LoVo (cell line): ENCODE measurements around the gene RGPD3.
"Not testable (repeated sequence)": the region's sequence is repeated elsewhere in the genome, so short reads cannot be mapped to it uniquely, and the experiment has no call there.

Source experiments
- DNase-seq: peaks from one replicate; pipeline ENCODE4 v3.0.0-alpha.2; 2016; ENCODE audit warnings: low spot score

RGPD3 gene

DNA sequence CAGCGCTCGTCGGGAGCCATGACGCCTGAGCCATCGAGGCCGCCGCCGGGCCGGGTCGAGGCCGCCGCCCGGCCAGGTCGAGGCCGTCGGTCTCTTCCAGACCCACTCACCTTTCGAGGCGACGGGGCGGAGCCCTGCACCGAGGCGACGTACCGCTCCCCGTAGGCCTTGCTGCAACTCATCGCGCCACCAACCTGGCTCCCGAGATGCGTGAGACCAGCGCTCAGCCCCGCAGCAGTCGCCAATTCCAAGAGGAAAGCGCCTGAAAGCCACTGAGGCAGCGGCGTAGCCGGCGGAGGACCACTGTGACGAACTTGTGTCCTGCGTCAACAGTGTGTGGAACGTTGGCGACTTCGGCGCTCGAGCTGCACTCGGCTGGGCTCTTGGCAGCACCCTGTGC is at the start of gene RGPD3:
Gene RGPD3 (minus strand): TSS at position 307 of the 400 bp plus-strand sequence. CDS start 125 bp downstream, at position 182.
- DNase-seq = not testable (repeated sequence)

DNA sequence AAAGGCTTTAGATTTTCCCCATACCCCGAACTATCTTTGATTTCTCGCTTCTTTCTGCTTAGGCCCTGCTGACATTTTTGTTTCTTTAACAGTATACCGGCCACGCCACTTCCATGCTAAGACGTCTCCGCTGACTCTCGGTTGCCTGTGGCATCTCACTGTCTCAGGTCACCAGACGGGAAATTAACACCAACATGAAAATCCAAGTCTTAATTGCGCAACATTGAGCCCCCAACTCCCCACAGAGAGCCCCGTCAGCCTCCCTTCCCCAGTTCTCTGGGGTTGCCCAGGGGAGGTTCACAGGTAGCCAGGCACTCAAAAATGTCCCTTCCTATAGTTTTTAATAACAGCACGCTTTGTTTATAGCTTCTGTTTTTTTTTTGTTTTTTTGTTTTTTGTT is 49.1 kb upstream of the RGPD3 start:
- DNase-seq = no peak

DNA sequence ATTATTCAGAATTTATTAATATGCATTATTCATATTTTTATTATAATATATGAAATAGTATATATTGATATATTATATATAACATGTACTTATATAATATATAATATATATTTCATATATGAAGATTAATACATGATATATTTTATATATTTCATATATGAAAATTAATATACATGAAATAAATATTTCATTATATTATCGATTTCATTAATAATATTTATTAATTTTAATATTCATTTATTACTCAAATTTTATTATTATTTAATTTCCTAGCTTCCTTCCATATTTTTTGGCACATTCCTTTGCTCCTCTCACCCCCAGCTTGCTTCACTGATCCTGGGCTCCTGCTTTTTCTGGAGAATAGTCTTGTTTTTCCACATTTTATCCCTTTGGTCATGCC is 48.7 kb upstream of the RGPD3 start:
- DNase-seq = no peak

DNA sequence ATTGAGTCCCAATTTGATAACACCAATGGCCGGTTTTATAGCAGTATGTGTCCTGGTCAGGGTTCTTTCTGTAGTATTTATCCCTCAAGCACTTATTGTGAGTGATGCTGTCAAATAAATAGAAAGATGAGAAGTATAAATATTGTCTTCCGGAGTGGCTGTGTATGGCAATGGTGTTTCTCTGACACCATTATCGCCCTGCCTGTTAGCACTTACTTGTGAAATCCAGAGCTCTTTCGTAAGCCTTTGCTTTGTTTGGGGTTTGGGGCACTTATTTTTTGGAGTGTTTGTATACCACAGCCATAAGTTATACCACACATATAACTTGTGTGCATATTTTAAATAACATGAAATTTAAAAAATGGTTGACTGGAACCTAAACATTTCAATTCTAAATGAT is 48.2 kb upstream of the RGPD3 start:
- no peak for DNase-seq

DNA sequence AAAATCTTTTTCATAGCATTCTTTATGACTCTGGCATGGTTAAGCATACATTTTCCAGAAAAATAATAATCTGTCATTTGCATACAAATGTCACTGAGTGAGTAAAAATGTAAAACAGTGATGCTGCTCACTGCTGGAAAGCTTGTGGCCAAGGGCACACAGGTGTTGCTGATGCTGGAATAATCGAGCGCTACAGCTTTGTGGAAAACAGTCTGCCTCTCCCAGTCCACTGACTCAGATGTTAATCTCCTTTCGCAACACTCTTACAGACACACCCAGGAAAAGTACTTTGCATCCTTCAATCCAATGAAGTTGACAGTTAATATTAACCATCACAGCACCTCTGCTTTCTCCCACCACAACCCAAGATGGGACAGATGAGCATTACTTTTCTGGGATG is 46.6 kb upstream of the RGPD3 start:
- DNase-seq = peak; percentile 48

DNA sequence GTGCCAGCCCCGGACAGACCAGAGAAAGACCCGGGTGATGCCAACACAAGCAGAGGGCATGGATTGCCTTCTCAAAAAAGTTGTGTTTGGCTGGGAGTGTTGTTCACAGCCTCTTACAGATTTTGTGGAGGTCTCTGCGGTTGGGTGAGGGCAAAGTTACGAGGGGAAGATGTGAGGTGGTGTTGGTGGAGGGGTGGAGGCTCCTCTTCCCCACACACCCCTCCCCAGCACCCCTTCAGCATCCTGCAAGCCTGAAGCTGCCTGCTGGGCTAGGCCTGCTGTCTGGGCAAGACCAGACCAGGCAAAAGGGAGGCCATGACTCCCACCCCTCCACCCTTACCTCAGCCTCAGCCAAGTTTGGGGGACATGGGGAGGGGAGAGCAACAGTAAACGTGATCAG is 45.2 kb upstream of the RGPD3 start:
- DNase-seq = not testable (repeated sequence)

DNA sequence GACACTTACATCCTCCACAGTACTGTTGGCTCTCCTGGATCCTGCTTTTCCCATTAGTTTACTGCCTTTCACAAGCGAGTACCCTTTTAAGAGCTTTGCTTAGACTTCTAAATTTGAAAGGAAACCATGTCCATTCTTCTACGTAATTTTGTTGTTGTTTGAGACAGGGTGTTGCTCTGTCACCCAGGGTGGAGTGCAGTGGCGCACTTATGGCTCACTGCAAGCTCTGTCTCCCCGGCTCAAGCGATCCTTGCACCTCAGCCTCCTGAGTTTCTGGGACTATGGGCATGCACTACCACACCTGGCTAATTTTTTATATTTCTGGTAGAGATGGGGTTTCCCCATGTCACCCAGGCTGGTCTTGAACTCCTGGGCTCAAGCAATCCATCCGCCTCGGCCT is 43.7 kb upstream of the RGPD3 start:
- not testable (repeated sequence) for DNase-seq

DNA sequence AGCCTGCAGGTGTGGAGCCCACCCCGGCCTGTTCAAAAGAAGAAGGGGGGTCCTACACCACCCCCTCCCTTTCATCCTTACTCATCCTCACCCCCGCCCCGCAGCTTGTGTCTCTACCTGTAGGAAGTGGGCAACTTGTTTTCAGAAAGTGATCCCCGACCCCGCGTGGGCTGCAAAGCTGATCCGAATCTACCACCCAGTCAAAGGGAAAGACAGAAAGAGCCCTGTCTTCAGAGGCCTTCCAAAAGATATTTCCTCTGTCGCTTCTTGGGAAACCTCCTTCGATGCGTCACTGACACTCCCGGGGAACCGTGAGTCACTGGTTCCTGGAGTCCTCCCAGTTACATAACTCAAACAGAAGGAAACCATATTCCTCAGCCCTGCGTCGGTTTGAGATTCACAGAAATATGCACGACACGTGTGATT is 43.3 kb upstream of the RGPD3 start:
- peak; percentile 68 for DNase-seq

DNA sequence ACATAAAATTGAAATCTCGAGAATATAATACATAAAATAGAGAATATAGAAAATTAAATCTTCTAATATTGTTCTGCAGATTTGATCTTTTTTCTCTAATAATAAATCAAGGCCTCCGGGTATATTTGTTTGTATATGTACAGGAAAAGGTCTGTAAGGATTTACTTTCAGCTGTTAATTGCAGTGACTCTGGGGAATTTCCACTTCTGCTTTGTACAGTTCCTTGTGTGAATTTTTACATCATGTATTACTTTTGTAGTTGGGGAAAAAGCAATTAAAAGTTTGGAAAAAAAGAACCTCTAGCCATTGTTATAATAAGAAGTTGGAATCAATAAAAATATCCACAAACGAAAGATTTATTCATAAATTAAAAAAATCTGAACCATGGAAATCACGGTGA is 42.6 kb upstream of the RGPD3 start:
- DNase-seq = not testable (repeated sequence)

DNA sequence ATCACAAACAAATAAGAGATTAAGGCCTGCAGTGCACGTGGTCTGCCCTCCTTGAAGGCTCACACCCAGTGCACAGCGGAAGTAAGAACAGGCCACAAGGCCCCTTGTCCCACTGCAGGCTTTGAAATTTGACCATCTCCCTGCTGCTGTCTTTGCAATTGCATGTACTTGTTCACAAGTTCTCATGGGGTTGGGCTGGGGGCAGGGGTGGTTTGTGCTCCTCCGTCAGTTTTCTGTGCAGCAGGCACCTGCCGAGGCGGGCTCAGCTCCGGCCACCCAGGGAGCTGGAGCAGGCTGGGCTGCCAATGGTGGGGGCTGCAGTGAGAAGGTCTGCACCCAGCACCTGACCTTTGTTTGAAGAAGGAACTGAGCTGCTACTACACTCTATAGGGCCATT is 41.2 kb upstream of the RGPD3 start:
- not testable (repeated sequence) for DNase-seq

DNA sequence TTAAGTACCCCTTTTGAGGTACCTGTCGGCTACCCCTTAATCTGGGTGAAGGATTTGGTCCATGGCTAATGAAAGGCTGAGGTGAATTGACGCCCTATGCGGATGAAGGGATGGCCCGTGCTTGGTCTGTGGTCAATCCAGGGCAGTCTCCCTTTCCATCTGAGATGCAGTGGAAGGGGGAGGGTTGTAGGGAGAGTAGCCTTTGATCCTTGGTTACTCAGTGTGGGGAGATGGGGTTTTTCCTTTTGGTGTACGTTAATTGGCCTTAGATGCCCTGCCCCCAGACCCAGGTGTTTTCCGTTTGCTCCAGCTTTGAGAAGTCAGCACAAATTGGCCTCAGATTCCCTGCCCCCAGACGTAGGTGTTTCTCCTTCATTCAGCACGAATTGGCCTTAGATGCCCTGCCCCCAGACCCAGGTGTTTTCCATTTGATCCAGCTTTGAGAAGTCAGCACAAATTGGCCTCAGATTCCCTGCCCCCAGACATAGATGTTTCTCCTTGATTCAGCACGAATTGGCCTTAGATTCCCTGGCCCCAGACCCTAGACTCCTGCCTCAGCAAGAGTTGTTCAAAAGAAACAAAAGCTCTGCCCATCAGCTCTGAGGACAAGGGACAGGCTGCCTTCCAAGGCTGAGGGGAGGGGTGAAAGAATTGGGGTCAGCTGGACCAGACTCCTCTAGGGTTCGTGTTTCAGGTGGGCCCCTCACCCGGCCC is 40.6 kb upstream of the RGPD3 start:
- not testable (repeated sequence) for DNase-seq

DNA sequence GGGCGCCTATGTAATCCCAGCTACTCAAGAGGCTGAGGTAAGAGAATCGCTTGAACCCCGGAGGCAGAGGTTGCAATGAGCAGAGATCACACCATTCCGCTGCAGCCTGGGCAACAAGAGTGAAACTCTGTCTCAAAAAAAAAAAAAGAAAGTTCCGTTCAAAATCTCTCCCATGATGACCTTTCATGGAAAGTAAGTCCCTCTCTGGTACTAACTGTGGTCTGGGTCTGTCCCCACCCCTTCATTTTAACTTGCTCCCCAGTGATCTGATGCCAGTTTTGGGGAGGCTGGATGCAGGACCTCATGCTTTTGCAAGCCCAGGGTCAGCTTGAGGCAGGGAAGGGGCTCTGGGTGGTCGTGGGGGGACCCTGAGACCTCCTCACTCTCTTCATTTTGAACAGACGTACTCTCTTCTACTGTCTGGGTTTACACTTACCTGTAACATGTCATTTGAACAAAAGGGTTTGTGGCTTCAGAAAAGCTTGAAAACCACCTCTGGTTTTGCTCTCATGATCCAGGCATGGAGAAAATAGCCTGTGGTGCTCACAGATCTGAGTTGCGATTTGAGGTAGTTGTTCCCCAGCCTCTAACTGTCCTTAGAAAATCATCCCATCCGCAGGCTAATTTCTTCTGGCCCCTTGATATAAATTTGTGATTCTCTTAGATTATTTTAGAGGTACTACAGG is 37.9 kb upstream of the RGPD3 start:
- not testable (repeated sequence) for DNase-seq

DNA sequence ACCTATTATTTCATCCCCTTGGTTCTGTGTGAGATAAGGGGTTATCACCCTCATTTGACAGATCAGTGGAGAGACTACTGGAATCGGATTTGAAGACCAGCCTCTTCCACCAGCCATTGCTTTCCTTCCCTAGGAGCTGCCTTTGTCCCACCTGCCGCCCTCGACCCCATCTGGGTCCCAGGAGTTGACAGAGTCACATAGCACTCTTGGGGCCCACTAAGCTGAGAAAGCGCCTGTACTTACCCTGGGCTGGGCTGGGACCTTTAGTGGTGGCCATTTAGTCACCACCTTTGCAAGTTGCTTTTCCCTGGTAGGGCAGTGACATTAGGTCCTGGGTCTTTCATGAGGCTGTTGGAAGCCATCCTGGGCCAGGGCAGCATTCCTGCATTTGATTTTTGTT is 36.6 kb upstream of the RGPD3 start:
- not testable (repeated sequence) for DNase-seq

DNA sequence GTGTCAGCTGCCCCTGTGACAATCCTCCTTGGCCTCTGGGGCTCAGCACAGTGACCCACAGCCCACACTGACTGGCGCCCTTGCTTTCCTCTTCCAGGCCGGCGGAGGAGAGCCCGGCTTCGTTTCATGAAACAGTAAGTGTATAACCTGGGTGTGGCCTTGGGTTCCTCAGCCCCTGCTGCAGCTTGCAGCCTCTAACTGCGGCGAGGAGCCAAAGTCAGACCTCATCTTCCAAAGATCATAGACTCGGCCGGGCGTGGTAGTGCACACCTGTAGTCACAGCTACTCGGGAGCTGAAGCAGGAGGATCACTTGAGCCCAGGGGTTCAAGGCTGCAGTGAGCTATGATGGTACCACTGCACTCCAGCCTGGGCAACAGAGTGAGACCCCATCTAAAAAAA is 36.0 kb upstream of the RGPD3 start:
- not testable (repeated sequence) for DNase-seq

DNA sequence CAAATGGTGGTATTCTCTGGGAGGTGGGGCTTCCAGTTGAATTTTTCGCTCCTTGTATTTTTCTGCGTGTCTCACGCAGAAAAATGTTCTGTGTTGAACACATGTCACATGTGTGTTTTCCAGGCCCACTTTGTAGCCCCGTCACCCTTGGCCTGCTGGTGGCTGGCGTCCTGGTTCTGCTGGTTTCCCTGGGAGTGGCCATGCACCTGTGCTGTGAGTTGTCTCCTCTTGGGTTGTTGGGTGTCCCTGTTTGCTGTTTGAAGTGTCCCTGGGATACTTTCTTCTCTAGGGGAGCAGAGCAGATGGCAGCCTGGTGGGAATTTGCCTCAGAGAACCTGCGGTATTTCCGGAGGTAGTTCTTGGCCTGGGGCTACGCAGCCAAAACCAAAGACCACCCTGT is 34.1 kb upstream of the RGPD3 start:
- not testable (repeated sequence) for DNase-seq

DNA sequence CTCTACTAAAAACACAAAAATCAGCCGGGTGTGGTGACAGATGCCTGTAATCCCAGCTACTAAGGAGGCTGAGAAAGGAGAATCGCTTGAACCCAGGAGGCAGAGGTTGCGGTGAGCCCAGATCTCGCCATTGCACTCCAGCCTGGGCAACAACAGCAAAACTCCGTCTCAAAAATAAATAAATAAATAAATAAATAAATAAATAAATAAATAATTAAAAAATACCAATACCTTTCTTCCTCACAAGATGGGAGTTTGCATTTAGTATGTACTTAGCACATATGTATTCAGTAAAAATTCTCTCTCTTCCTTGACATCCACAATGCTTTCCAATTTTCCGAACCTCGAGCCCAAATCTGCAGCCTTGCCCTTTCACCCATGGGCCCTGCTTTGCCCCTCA is 32.1 kb upstream of the RGPD3 start:
- not testable (repeated sequence) for DNase-seq

DNA sequence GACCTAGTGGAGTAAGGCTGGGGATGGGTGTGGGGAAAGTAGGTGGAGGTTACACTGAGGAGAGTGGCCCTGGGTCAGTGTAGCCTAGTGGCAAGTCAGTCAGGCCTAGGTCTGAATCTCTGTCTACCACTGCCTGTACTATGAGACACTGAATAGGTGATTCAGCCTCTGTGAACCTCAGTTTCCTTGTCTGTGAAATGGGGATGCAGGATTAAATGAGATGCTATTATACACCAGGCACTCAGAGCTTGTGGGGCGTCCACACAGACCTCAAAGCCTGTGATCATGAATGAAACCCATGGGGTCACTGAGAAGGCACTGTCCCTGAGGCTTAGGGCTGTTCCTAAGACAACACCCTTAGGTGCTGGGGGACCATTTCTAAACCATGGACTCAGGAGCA is 30.3 kb upstream of the RGPD3 start:
- not testable (repeated sequence) for DNase-seq

DNA sequence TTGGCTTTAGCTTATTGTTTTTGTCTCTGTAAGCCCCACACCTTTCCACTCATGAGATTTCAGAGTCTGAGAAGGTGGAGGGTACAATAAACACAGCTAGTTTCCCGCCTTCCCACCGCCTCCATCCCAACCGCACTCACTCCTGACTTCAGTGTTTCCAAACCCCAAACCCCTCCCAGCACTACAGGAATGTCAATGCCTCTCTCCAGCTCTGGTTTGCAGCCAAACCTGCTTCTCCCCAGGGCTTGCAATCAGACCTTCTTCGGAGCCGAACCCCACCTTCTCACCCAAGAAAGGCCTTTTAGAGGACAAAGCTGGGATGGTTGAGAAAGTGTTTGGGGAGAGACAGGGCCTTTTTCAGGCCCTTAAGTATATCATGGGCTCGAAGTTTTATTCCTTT is 24.7 kb upstream of the RGPD3 start:
- not testable (repeated sequence) for DNase-seq

DNA sequence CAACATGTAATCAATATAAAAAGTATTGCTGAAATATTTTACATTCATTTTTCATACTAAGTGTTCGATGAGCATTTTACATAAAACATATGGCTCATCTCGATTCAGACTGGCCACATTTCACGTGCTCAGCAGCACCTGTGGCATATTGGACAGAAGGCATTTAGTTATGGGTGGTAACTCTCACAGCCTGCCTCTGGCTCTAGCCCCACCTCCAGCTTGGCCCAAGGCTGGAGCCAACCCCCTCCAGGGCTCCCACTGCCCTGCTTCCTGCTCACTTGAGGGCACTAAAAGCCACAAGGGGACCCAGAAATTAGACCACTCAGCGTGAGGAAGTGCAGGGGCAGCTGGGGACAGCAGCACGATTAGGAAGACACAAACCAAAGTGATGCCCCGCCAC is 24.2 kb upstream of the RGPD3 start:
- not testable (repeated sequence) for DNase-seq

DNA sequence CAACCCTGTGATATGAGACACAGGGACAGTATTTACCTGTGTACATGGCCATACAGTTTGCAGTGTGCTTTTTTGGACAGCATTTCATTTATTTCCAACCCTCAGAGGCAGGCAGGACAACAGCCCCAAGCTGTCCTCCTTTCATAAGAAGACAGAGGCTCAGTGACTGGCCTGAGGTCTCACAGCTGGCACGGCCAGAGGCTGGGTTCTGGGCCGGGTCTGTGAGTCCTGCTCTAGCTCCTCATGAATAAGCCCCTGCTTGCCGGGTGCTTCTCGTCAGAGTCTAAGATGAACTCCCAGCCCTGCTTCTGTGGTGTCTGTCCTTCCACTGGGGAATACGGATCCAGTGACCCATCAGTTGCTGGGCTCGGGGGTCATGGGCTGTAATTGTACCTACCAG is 21.5 kb upstream of the RGPD3 start:
- not testable (repeated sequence) for DNase-seq

DNA sequence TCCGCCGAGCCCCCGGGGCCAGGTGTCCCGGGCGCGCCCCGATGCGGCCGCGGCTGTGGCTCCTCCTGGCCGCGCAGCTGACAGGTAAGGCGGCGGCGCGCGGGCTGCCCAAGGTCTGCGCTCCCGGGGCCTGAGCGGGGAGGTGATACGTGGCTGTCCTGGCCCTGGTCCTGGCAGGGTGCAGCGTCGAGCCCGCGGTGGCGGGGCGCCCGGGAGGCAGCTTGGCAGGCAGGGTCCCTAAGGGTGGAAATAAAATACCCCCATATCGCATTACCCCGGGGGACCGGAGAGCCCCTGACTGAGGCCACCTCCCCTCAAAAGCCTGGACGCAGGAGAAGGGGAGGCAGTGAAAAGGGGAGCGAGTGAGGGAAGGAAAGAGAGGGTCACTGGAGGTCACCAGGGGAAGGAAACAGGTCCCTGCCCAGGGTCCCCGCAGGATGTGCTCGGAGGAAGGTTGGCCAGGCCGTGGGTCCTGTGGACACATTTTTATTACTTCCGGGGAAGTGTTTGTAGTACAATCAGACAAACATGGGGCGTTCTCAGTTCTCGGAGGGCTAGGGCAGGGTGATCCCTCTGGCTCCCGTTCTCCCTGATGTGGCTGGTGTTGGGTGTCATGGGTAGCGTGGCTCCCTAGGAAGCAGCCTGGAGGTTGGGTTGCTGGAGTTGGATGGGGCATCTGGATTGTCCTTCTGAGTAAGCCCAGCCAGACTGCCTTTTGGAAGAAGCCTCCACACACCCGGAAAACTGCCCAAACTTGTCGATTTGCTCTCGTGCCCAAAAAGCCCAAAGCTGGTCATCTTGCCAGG is 19.4 kb upstream of the RGPD3 start:
- DNase-seq = not testable (repeated sequence)

DNA sequence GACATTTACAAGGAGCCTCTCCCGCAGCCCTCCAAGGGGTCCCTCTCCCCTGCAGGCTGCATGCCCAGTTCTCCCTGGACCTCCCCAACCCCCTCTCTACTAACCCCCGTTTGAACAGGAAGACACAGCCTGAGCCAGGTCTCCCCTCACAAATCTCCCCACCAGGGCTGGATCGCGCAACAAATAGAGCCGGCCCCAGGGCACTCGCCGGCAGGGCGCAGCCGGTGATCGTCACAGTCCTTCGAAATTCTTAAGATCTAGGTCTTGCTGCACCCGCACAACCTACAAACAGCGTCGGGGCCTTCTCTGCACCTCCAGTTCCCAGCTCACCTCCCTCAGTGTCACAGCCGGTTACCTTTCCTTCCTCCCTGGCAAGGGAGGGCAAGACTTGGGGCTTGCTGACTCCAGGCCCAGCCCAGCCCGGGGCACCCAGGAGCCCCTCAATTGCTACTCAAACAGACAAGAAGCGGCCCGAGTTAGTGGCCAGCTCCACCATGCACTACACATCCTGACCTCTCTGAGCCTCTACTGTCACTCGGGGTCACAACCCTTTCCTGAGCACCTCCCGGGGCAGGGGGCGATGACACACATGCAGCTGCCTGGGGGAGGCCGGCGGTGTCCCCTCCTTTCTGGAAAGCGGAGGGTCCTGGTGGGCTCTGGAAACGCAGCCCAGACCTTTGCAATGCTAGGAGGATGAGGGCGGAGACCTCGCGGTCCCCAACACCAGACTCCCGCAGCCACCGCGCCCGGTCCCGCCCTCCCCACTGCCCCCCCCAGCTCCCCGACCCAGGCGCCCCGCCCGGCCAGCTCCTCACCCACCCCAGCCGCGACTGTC is 18.6 kb upstream of the RGPD3 start, which contains the start of gene CD8B2:
Gene CD8B2 (plus strand): TSS at position 814 of the 835 bp plus-strand sequence. CDS start 63 bp downstream, outside the sequence.
- not testable (repeated sequence) for DNase-seq
